Measurements from ENCODE around the gene LGALS7B. TPM values are rescaled to one million over a fixed set of nuclear protein-coding genes. Genes with fewer than 3 reads are reported as not detected.

The LGALS7B gene
- total RNA-seq, 2 donors from 2014 or later, result 2.0 TPM; not detected in 1

GRCh38 chr19:38838986-38839761 is 50.2 kb downstream of the LGALS7B start:
- Histone ChIP-seq H3K4me3 (no peak overlapping the region), H3K27me3 (replicated peaks; ENCODE audit: insufficient read depth) (no peaks in the 10 kb centered on the region), H3K27ac (peak overlapping the region in 1 of 2 donors; percentile 12), H3K36me3 (peaks cover 73% of the 10 kb centered on the region), H3K4me1 (ENCODE audit: control insufficient read depth in 1 of 2, low read depth in 2 of 2) (peaks cover 3 to 33% of the 10 kb centered on the region in 2 donors), H3K9me3 (no peaks in the 10 kb centered on the region)
- TF ChIP-seq CTCF (IDR thresholded peaks at IDR 0.05), result no peak
- ATAC-seq (ENCODE audit: insufficient number of reproducible peaks, low FRiP score, low read depth), result no peak
- DNase-seq (ENCODE audit: low spot score), result no peak

- H3K27ac ChIP-seq, result no peak overlapping the region
- TF ChIP-seq CTCF (IDR thresholded peaks at IDR 0.05), result no peak
- ATAC-seq (ENCODE audit: insufficient number of reproducible peaks, low FRiP score, low read depth) (no peak), DNase-seq (ENCODE audit: low spot score) (no peak)
- no peaks in the 10 kb centered on the region for H3K27me3 ChIP-seq (replicated peaks; ENCODE audit: insufficient read depth)
- H3K9me3 ChIP-seq, result no peaks in the 10 kb centered on the region
- H3K36me3 ChIP-seq, result peaks cover 81% of the 10 kb centered on the region
- H3K4me3 ChIP-seq, result no peak overlapping the region
- peaks cover 0 to 26% of the 10 kb centered on the region in 2 donors for H3K4me1 ChIP-seq (ENCODE audit: control insufficient read depth in 1 of 2, low read depth in 2 of 2)
Observed at GRCh38 chr19:38839816-38840582, 51.0 kb downstream of the LGALS7B start.

DNA sequence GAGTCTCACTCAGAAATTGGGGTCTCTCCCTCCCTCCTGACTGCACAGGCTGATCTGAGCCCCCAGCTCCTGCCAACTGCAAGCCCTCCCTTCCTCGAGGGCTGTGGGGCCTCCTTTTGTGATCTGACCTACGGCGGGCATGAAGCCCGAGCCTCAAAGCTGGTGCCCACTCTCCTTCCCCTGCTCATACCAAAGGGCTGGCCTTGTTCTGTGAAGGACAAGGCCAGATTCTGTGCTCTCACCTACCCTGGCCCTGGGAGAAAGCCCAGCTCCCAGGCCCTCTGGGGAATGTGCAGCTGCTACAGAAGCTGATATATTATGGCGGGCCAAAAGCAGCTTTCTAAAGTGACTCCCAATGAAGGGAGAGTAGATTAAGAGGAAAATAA is 51.6 kb downstream of the LGALS7B start:
- no peak for TF ChIP-seq CTCF (IDR thresholded peaks at IDR 0.05)
- no peaks in the 10 kb centered on the region for H3K27me3 ChIP-seq (replicated peaks; ENCODE audit: insufficient read depth)
- DNase-seq (ENCODE audit: low spot score) (no peak), ATAC-seq (ENCODE audit: insufficient number of reproducible peaks, low FRiP score, low read depth) (no peak)
- no peaks in the 10 kb centered on the region for H3K9me3 ChIP-seq
- peak overlapping the region in 1 of 2 donors; percentile 49 for H3K27ac ChIP-seq
- H3K4me1 ChIP-seq (ENCODE audit: control insufficient read depth in 1 of 2, low read depth in 2 of 2), result peaks cover 0 to 24% of the 10 kb centered on the region in 2 donors
- H3K36me3 ChIP-seq, result peaks cover 87% of the 10 kb centered on the region
- no peak overlapping the region for H3K4me3 ChIP-seq

Other genes starting within 250 kb of the LGALS7B start
- 10 to 100 TPM in 1 of 2 donors, 1 to 10 TPM in 1; 4.6 to 33.7 TPM for gene MAP4K1, start 171.2 kb upstream of the LGALS7B start, total RNA-seq
- 100 to 1,000 TPM; 237 to 302 TPM for gene EIF3K, start 170.0 kb upstream of the LGALS7B start, total RNA-seq
- 1,000 to 10,000 TPM in 1 of 2 donors, 100 to 1,000 TPM in 1; 668 to 1,387 TPM for gene ACTN4, start 141.6 kb upstream of the LGALS7B start, total RNA-seq
- 1 to 10 TPM in 1 of 2 donors, under 1 TPM in 1; 0.81 to 2.1 TPM for gene CAPN12, start 44.7 kb upstream of the LGALS7B start, total RNA-seq
- gene LGALS7, start 15.7 kb upstream of the LGALS7B start, total RNA-seq, result not detected
- gene LGALS4, start 23.7 kb downstream of the LGALS7B start, total RNA-seq, result 1 to 10 TPM in 1 of 2 donors, not detected in 1; 3.5 TPM
- 10 to 100 TPM; 47.5 to 75.0 TPM for gene ECH1, start 42.6 kb downstream of the LGALS7B start, total RNA-seq
- 100 to 1,000 TPM; 153 to 167 TPM for gene HNRNPL, start 60.8 kb downstream of the LGALS7B start, total RNA-seq
- gene RINL, start 89.1 kb downstream of the LGALS7B start, total RNA-seq, result 1 to 10 TPM; 4.7 to 5.5 TPM
- gene SIRT2, start 110.4 kb downstream of the LGALS7B start, total RNA-seq, result 10 to 100 TPM; 42.8 to 68.4 TPM
- gene NFKBIB, start 110.8 kb downstream of the LGALS7B start, total RNA-seq, result 10 to 100 TPM; 25.3 to 28.4 TPM
- gene CCER2, start 123.0 kb downstream of the LGALS7B start, total RNA-seq, result not detected
- gene SARS2, start 141.6 kb downstream of the LGALS7B start, total RNA-seq, result 10 to 100 TPM in 1 of 2 donors, 1 to 10 TPM in 1; 6.3 to 14.1 TPM
- gene MRPS12, start 141.7 kb downstream of the LGALS7B start, total RNA-seq, result 10 to 100 TPM; 24.2 to 32.5 TPM
- gene FBXO17, start 186.5 kb downstream of the LGALS7B start, total RNA-seq, result 10 to 100 TPM; 29.6 to 31.7 TPM
- gene FBXO27, start 243.3 kb downstream of the LGALS7B start, total RNA-seq, result 10 to 100 TPM in 1 of 2 donors, 1 to 10 TPM in 1; 1.5 to 37.6 TPM